ENCODE results near the gene MDM1. TPM values are rescaled to one million over a fixed set of nuclear protein-coding genes. Genes with fewer than 3 reads are reported as not detected.

The MDM1 gene
- total RNA-seq, 2 experiments from 2014 or later: 26.2 to 30.8 TPM

- intact Hi-C loops (cut with micrococcal nuclease; ENCODE audit: unreplicated experiment): no loop called here
- no peaks in the 10 kb centered on the region for H3K9me3 ChIP-seq (ENCODE audit: low read length)
- ChIA-PET CTCF (ENCODE audit: unreplicated experiment) (no interaction called here), POLR2A (interaction anchor here (1.0 kb wide), 1 partner anchor 62 kb away, joined by 4 read pairs; no protein-coding TSS in a partner anchor)
- TF ChIP-seq CTCF (conservative IDR thresholded peaks at IDR 0.05; ENCODE audit: low read length): no peak
- no peak for TF ChIP-seq EZH2phosphoT487 (IDR thresholded peaks at IDR 0.05; ENCODE audit: borderline replicate concordance, low read depth, low read length)
- H4K20me1 ChIP-seq (ENCODE audit: insufficient read depth, low read length): no peaks in the 10 kb centered on the region
- H2AFZ ChIP-seq (ENCODE audit: low read length): no peak overlapping the region
- H3K4me1 ChIP-seq (ENCODE audit: insufficient read depth, low read length, poor library complexity, severe bottlenecking): no peaks in the 10 kb centered on the region
- H3K9me2 ChIP-seq (ENCODE audit: insufficient read depth, low read length): no peaks in the 10 kb centered on the region
- H3K36me3 ChIP-seq (ENCODE audit: insufficient read depth, low read length): no peaks in the 10 kb centered on the region
- DNase-seq (ENCODE audit: low spot score): no peak
- BruUV-seq (replicated peaks): no TSS peak
- H3K4me2 ChIP-seq (ENCODE audit: low read length): no peak overlapping the region
- no peak overlapping the region for H3K27ac ChIP-seq (ENCODE audit: low read depth, low read length, poor library complexity, severe bottlenecking)
- no peak overlapping the region for H3K4me3 ChIP-seq (ENCODE audit: low read depth, low read length, poor library complexity, severe bottlenecking)
- H3K79me2 ChIP-seq (ENCODE audit: insufficient read depth, low read depth, low read length): no peaks in the 10 kb centered on the region
These were observed 45.8 kb downstream of the MDM1 start for GRCh38 chr12:68286396-68286795.

- ChIA-PET POLR2A (interaction anchor here (0.9 to 1.0 kb wide), 2 partner anchors 46 to 62 kb away, joined by 3 to 4 read pairs; partner anchors contain the start of gene MDM1), CTCF (ENCODE audit: unreplicated experiment) (no interaction called here)
- H3K27ac ChIP-seq (ENCODE audit: low read depth, low read length, poor library complexity, severe bottlenecking): no peak overlapping the region
- H3K4me3 ChIP-seq (ENCODE audit: low read depth, low read length, poor library complexity, severe bottlenecking): no peak overlapping the region
- BruUV-seq (replicated peaks): no TSS peak
- H3K36me3 ChIP-seq (ENCODE audit: insufficient read depth, low read length): no peaks in the 10 kb centered on the region
- no peaks in the 10 kb centered on the region for H3K79me2 ChIP-seq (ENCODE audit: insufficient read depth, low read depth, low read length)
- no peaks in the 10 kb centered on the region for H3K4me1 ChIP-seq (ENCODE audit: insufficient read depth, low read length, poor library complexity, severe bottlenecking)
- no peak overlapping the region for H2AFZ ChIP-seq (ENCODE audit: low read length)
- no peaks in the 10 kb centered on the region for H3K9me2 ChIP-seq (ENCODE audit: insufficient read depth, low read length)
- intact Hi-C loops (cut with micrococcal nuclease; ENCODE audit: unreplicated experiment): no loop called here
- H4K20me1 ChIP-seq (ENCODE audit: insufficient read depth, low read length): no peaks in the 10 kb centered on the region
- H3K4me2 ChIP-seq (ENCODE audit: low read length): no peak overlapping the region
- DNase-seq (ENCODE audit: low spot score): no peak
- no peak for TF ChIP-seq EZH2phosphoT487 (IDR thresholded peaks at IDR 0.05; ENCODE audit: borderline replicate concordance, low read depth, low read length)
- TF ChIP-seq CTCF (conservative IDR thresholded peaks at IDR 0.05; ENCODE audit: low read length): no peak
- H3K9me3 ChIP-seq (ENCODE audit: low read length): no peaks in the 10 kb centered on the region
These were observed 46.6 kb downstream of the MDM1 start for GRCh38 chr12:68285541-68285940.

- H3K4me3 ChIP-seq (ENCODE audit: low read depth, low read length, poor library complexity, severe bottlenecking): no peak overlapping the region
- no peaks in the 10 kb centered on the region for H3K9me3 ChIP-seq (ENCODE audit: low read length)
- CTCF ChIA-PET (ENCODE audit: unreplicated experiment): no interaction called here
- BruUV-seq (replicated peaks): no TSS peak
- H4K20me1 ChIP-seq (ENCODE audit: insufficient read depth, low read length): no peaks in the 10 kb centered on the region
- no peak for TF ChIP-seq EZH2phosphoT487 (IDR thresholded peaks at IDR 0.05; ENCODE audit: borderline replicate concordance, low read depth, low read length)
- TF ChIP-seq CTCF (conservative IDR thresholded peaks at IDR 0.05; ENCODE audit: low read length): no peak
- no peak overlapping the region for H3K4me2 ChIP-seq (ENCODE audit: low read length)
- H2AFZ ChIP-seq (ENCODE audit: low read length): no peak overlapping the region
- H3K27ac ChIP-seq (ENCODE audit: low read depth, low read length, poor library complexity, severe bottlenecking): no peak overlapping the region
- POLR2A ChIA-PET: interaction anchor here (1.0 kb wide), 1 partner anchor 9 kb away, joined by 3 read pairs; no protein-coding TSS in a partner anchor
- no peaks in the 10 kb centered on the region for H3K9me2 ChIP-seq (ENCODE audit: insufficient read depth, low read length)
- no peaks in the 10 kb centered on the region for H3K4me1 ChIP-seq (ENCODE audit: insufficient read depth, low read length, poor library complexity, severe bottlenecking)
- intact Hi-C loops (cut with micrococcal nuclease; ENCODE audit: unreplicated experiment): no loop called here
- no peak for DNase-seq (ENCODE audit: low spot score)
- no peaks in the 10 kb centered on the region for H3K79me2 ChIP-seq (ENCODE audit: insufficient read depth, low read depth, low read length)
- no peaks in the 10 kb centered on the region for H3K36me3 ChIP-seq (ENCODE audit: insufficient read depth, low read length)
These were observed 50.7 kb downstream of the MDM1 start for GRCh38 chr12:68281322-68282077.
